K562 (cell line): ENCODE measurements around the gene OR11A1. TPM values are rescaled to one million over a fixed set of nuclear protein-coding genes. Genes with fewer than 3 reads are reported as not detected.

Experiments
- ATAC-seq: fragments of 200-7000 bp; cut with Tn5 transposase; 3 replicates; pipeline ENCODE4 v1.9.1; 2020; ENCODE audit warnings: moderate library complexity
- BruUV-seq: library from RNA; stranded (reverse); fragments of 400-500 nt; replicated peaks from 2 replicates; lab custom pipeline; 2021; lab: Mats Ljungman, UMichigan
- CTCF ChIA-PET: fragments of 300-600 bp; formaldehyde crosslinking; extraction: SDS; loops from one replicate; lab custom pipeline; 2021; ENCODE audit warnings: low intra/inter-chr PET ratio; lab: Yijun Ruan, JAX
- POLR2A ChIA-PET: fragments of 300-600, 350-650 bp; sonication (Branson Sonifier 250); formaldehyde crosslinking; extraction: SDS; loops from one replicate; lab custom pipeline; 2021; ENCODE audit warnings: antibody characterized with exemption, inconsistent platforms; lab: Yijun Ruan, JAX
- DNase-seq, 4 experiments: peaks; one replicate each; pipeline versions ENCODE4 v3.0.0 to v3.0.0-alpha.2; 2011 to 2018; ENCODE audit warnings: low spot score in 3 of 4, mixed read lengths in 3 of 4; ENCODE audit errors: extremely low read depth in 1 of 4
- FAIRE-seq: peaks from 2 replicates; lab custom pipeline; 2011; peaks lifted over from hg19 to GRCh38; lab: Jason Lieb, UNC
- H2AFZ ChIP-seq: 2 replicates; pipeline ENCODE4 v1.6.0; 2011; ENCODE audit warnings: low read depth, low read length, control low read depth, inconsistent platforms
- H3K27ac ChIP-seq: fragments of 200-600 bp; 3 replicates; pipeline ENCODE4 v1.8.0; 2011; ENCODE audit warnings: low read depth, mild to moderate bottlenecking, control low read depth, inconsistent platforms, low read length, moderate library complexity, mixed read lengths; ENCODE audit errors: extremely low read depth
- H3K27me3 ChIP-seq, 2 experiments: fragments of 300-600 bp in 1 of 2; 2 replicates in 1 of 2; 3 replicates in 1 of 2; pipeline versions ENCODE4 v1.6.0 to v1.8.0; 2011; ENCODE audit warnings: inconsistent platforms in 2 of 2, low read length in 2 of 2, mild to moderate bottlenecking in 1 of 2, mixed read lengths in 1 of 2, moderate library complexity in 1 of 2; ENCODE audit not compliant: control insufficient read depth in 2 of 2, insufficient read depth in 2 of 2
- H3K36me3 ChIP-seq: fragments of 300-600 bp; 3 replicates; pipeline ENCODE4 v1.8.0; 2011; ENCODE audit warnings: mild to moderate bottlenecking, low read length, inconsistent platforms; ENCODE audit not compliant: control insufficient read depth, insufficient read depth
- H3K4me1 ChIP-seq, 2 experiments: fragments of 200-600 bp in 1 of 2; replicated peaks in 1 of 2; 2 replicates in 1 of 2; 3 replicates in 1 of 2; pipeline versions ENCODE4 v1.5.1 to v1.8.0; 2011; ENCODE audit warnings: inconsistent platforms in 2 of 2, low read length in 2 of 2, mild to moderate bottlenecking in 1 of 2, mixed read lengths in 1 of 2, moderate library complexity in 1 of 2; ENCODE audit not compliant: control insufficient read depth in 2 of 2, insufficient read depth in 2 of 2
- H3K4me2 ChIP-seq: 2 replicates; pipeline ENCODE4 v1.6.1; 2011; ENCODE audit warnings: low read length, control low read depth, inconsistent platforms, mixed read lengths; ENCODE audit not compliant: insufficient read depth
- H3K4me3 ChIP-seq: fragments of 200-600 bp; sonication (generic), shearing (Covaris generic); 2 replicates; pipeline ENCODE4 v1.5.1; 2016; ENCODE audit warnings: control low read depth, inconsistent platforms
- H3K79me2 ChIP-seq: fragments of 200-600 bp; 3 replicates; pipeline ENCODE4 v1.8.0; 2011; ENCODE audit warnings: low read length, inconsistent platforms; ENCODE audit not compliant: control insufficient read depth, insufficient read depth
- H3K9ac ChIP-seq, 2 experiments: 2 replicates each; pipeline versions ENCODE4 v1.6.0 to v1.6.1; 2011; ENCODE audit warnings: low read depth in 2 of 2, low read length in 2 of 2, control low read depth in 1 of 2, inconsistent platforms in 1 of 2, mild to moderate bottlenecking in 1 of 2, mixed read lengths in 1 of 2; ENCODE audit not compliant: insufficient read depth in 1 of 2
- H3K9me1 ChIP-seq: one replicate; pipeline ENCODE4 v1.6.0; 2011; ENCODE audit warnings: inconsistent platforms, mild to moderate bottlenecking, low read length, moderate library complexity; ENCODE audit not compliant: control insufficient read depth, insufficient read depth
- H3K9me3 ChIP-seq: replicated peaks from 2 replicates; pipeline ENCODE4 v1.5.1; 2011; ENCODE audit warnings: low read depth, low read length, inconsistent platforms; ENCODE audit not compliant: control insufficient read depth, insufficient read depth
- H4K20me1 ChIP-seq: replicated peaks from 2 replicates; pipeline ENCODE4 v1.6.1; 2011; ENCODE audit warnings: low read length, inconsistent platforms, mixed read lengths; ENCODE audit not compliant: control insufficient read depth, insufficient read depth
- DDX20 ChIP-seq: fragments of 450-650 bp; IDR thresholded peaks from 2 replicates; pipeline ENCODE4 v1.6.1; 2016; ENCODE audit warnings: missing genetic modification characterization, low read depth, mild to moderate bottlenecking, missing compliant biosample characterization, moderate library complexity
- HMG20B ChIP-seq: fragments of 250-450 bp; sonication (Bioruptor Pico); IDR thresholded peaks from 2 replicates; pipeline ENCODE4 v1.5.0; 2021; ENCODE audit warnings: mild to moderate bottlenecking
- ILK ChIP-seq: fragments of 450-650 bp; IDR thresholded peaks from 2 replicates; pipeline ENCODE4 v1.6.1; 2016; ENCODE audit warnings: missing genetic modification characterization, low read depth, mild to moderate bottlenecking, missing compliant biosample characterization, moderate library complexity, borderline replicate concordance
- KDM1A ChIP-seq, 2 experiments: fragments of 450-650 bp; IDR thresholded peaks; 2 replicates each; pipeline ENCODE4 v1.6.1; 2016; ENCODE audit warnings: mild to moderate bottlenecking in 2 of 2
- KDM5B ChIP-seq: fragments of 200-600 bp; sonication (generic); IDR thresholded peaks from 2 replicates; pipeline ENCODE4 v1.6.1; 2012; ENCODE audit warnings: low read depth, mild to moderate bottlenecking, moderate library complexity, low read length, control low read depth, inconsistent platforms; ENCODE audit not compliant: insufficient replicate concordance
- MCM5 ChIP-seq: fragments of 450-650 bp; IDR thresholded peaks from 2 replicates; pipeline ENCODE4 v1.6.1; 2016; ENCODE audit warnings: low read depth
- MED1 ChIP-seq: sonication (generic); formaldehyde crosslinking; IDR thresholded peaks from 2 replicates; pipeline ENCODE4 v1.8.1; 2023; ENCODE audit warnings: missing genetic modification reagents, borderline replicate concordance
- NFATC3 ChIP-seq: fragments of 450-650 bp; IDR thresholded peaks from 2 replicates; pipeline ENCODE4 v1.6.1; 2017; ENCODE audit warnings: mild to moderate bottlenecking
- NFE2L1 ChIP-seq: fragments of 450-650 bp; IDR thresholded peaks from 2 replicates; pipeline ENCODE4 v1.6.1; 2016; ENCODE audit warnings: missing genetic modification characterization, low read depth, mild to moderate bottlenecking, missing compliant biosample characterization, moderate library complexity, borderline replicate concordance
- NFYB ChIP-seq: IDR thresholded peaks from 2 replicates; pipeline ENCODE4 v1.6.1; 2011; ENCODE audit warnings: mild to moderate bottlenecking, moderate library complexity; ENCODE audit not compliant: insufficient read length; ENCODE audit errors: extremely low read depth
- NR3C1 ChIP-seq: sonication (generic); formaldehyde crosslinking; IDR thresholded peaks from 2 replicates; pipeline ENCODE4 v1.8.1; 2022; ENCODE audit warnings: missing genetic modification reagents
- POLR2B ChIP-seq: fragments of 450-650 bp; IDR thresholded peaks from 2 replicates; pipeline ENCODE4 v1.6.1; 2018; ENCODE audit warnings: low read depth; ENCODE audit not compliant: partially characterized antibody
- POLR3A ChIP-seq: IDR thresholded peaks from 2 replicates; pipeline ENCODE4 v1.6.1; 2011; ENCODE audit warnings: borderline replicate concordance, mild to moderate bottlenecking, moderate library complexity; ENCODE audit not compliant: insufficient read length, insufficient read depth; ENCODE audit errors: extremely low read depth
- SRSF3 ChIP-seq: fragments of 200-400 bp; formaldehyde crosslinking; IDR thresholded peaks from 2 replicates; pipeline ENCODE4 v1.6.1; 2016; ENCODE audit warnings: mild to moderate bottlenecking, low read length, moderate library complexity; ENCODE audit not compliant: insufficient read depth
- TCF7L2 ChIP-seq: fragments of 150-350 bp; IDR thresholded peaks from 2 replicates; pipeline ENCODE4 v1.6.1; 2016; ENCODE audit warnings: low read depth, mild to moderate bottlenecking, low read length, moderate library complexity
- WGBS: fragments of 100-300 bp; shearing (Covaris generic); methylation state at CpG from one replicate; pipeline ENCODE4 v1.1.6; 2016; ENCODE audit warnings: low coverage, mixed read lengths; ENCODE audit not compliant: insufficient coverage; ENCODE audit errors: missing lambda C conversion rate; 5-methylcytosine and 5-hydroxymethylcytosine counted together
- in situ Hi-C: fragments of 300-500 bp; cut with MboI; formaldehyde crosslinking; loops from 4 replicates; pipeline ENCODE4 v1.15.0; 2018; ENCODE audit warnings: inconsistent platforms, mixed read lengths
- intact Hi-C: fragments of 100-400 bp; cut with micrococcal nuclease; formaldehyde crosslinking; loops from 2 replicates; pipeline ENCODE4 v1.14.2; 2022
- polyA plus RNA-seq, 8 experiments: library from polyadenylated mRNA; depleted of rRNA in 4 of 8; stranded (reverse) in 5 of 8; unstranded in 3 of 8; fragments of >200 nt; fragmentation: Nextera tagmentation in 2 of 8; fragmentation: Illumina TruSeq in 1 of 8; extraction: Ambion mirVana in 2 of 8; extraction: Trizol in 1 of 8; gene quantifications; 2 replicates each; pipeline versions ENCODE4 v1.2.1 to v1.2.3, GENCODE V29; 2011 to 2014; ENCODE audit warnings: inconsistent platforms in 1 of 8, missing spikeins in 1 of 8
- total RNA-seq, 7 experiments: library from RNA; depleted of rRNA in 6 of 7; stranded (reverse); fragments of >200 nt in 6 of 7; fragmentation: Illumina TruSeq in 2 of 7; extraction: Trizol in 2 of 7; gene quantifications; 2 replicates each; pipeline versions ENCODE4 v1.2.1 to v1.2.3, GENCODE V29; 2011 to 2021; ENCODE audit warnings: low replicate concordance in 1 of 7
- TF ChIP-seq, protein P1 (sequence below): fragments of 450-650 bp; IDR thresholded peaks from 2 replicates; pipeline ENCODE4 v1.6.1; 2018; ENCODE audit warnings: mild to moderate bottlenecking, low read depth; ENCODE audit not compliant: partially characterized antibody
- TF ChIP-seq, protein P2 (sequence below): fragments of 450-650 bp; formaldehyde crosslinking; IDR thresholded peaks from 2 replicates; pipeline ENCODE4 v1.4.0; 2020; ENCODE audit warnings: mild to moderate bottlenecking, moderate library complexity

Gene OR11A1
- total and polyA plus RNA-seq, 9 of the 15 experiments (the other 6 are each of a cell fraction or from before 2014, with no cell fraction given) = not detected

DNA sequence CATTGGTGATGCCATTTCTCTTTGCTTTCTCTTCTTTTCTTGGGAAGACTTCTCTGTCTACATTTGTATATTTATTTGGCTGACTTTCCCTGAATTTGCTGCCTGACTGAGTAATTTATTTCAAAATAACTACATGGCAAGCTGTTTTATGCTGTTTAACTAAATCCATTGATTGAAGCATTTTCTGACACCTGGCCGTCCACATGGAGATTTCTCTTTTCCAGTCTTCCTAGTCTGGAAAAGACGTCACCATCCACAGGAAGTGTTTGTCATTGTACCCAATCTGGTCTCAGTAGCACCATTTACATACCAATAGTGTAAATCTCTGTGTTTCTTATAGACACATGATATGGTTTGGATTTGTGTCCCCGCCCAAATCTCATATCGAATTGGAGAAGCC, 40.1 kb upstream of the OR11A1 start:
- in situ Hi-C loops = no loop called here
- CTCF ChIA-PET = no interaction called here
- 5% methylated on average over 4 of the region's 4 CpGs for WGBS
- Histone ChIP-seq H3K36me3 (no peaks in the 10 kb centered on the region), H3K9me1 (no peaks in the 10 kb centered on the region), H3K79me2 (no peaks in the 10 kb centered on the region), H4K20me1 (no peaks in the 10 kb centered on the region), H3K27me3 (peaks cover 7 to 19% of the 10 kb centered on the region in 2 experiments; a peak in 3 of 5 replicates), H2AFZ (no peak overlapping the region), H3K27ac (no peak overlapping the region), H3K9ac (no peak overlapping the region), H3K9me3 (no peaks in the 10 kb centered on the region), H3K4me1 (no peaks in the 10 kb centered on the region; a peak in 2 of 5 replicates), H3K4me3 (no peak overlapping the region), H3K4me2 (no peak overlapping the region)
- FAIRE-seq = no peak
- DNase-seq = no peak
- no TSS peak for BruUV-seq
- POLR2A ChIA-PET = no interaction called here
- intact Hi-C loops = no loop called here
- TF ChIP-seq MED1 (CRISPR knock-in tag) = no peak
- TF ChIP-seq POLR3A = no peak
- TF ChIP-seq, protein P1, sequence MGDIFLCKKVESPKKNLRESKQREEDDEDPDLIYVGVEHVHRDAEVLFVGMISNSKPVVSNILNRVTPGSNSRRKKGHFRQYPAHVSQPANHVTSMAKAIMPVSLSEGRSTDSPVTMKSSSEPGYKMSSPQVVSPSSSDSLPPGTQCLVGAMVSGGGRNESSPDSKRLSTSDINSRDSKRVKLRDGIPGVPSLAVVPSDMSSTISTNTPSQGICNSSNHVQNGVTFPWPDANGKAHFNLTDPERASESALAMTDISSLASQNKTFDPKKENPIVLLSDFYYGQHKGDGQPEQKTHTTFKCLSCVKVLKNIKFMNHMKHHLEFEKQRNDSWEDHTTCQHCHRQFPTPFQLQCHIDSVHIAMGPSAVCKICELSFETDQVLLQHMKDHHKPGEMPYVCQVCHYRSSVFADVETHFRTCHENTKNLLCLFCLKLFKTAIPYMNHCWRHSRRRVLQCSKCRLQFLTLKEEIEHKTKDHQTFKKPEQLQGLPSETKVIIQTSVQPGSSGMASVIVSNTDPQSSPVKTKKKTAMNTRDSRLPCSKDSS = no peak
- no peak for TF ChIP-seq DDX20 (tag)
- TF ChIP-seq NFATC3 = no peak
- TF ChIP-seq NR3C1 (CRISPR knock-in tag) = no peak
- no peak for TF ChIP-seq ILK
- TF ChIP-seq SRSF3 = no peak
- no peak for TF ChIP-seq HMG20B (CRISPR knock-in tag)
- TF ChIP-seq, protein P2, sequence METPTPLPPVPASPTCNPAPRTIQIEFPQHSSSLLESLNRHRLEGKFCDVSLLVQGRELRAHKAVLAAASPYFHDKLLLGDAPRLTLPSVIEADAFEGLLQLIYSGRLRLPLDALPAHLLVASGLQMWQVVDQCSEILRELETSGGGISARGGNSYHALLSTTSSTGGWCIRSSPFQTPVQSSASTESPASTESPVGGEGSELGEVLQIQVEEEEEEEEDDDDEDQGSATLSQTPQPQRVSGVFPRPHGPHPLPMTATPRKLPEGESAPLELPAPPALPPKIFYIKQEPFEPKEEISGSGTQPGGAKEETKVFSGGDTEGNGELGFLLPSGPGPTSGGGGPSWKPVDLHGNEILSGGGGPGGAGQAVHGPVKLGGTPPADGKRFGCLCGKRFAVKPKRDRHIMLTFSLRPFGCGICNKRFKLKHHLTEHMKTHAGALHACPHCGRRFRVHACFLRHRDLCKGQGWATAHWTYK (CRISPR knock-in tag) = no peak
- TF ChIP-seq MCM5 = no peak
- no peak for TF ChIP-seq POLR2B
- TF ChIP-seq NFE2L1 (tag) = no peak
- no peak for TF ChIP-seq TCF7L2
- no peak for TF ChIP-seq KDM1A (IDR thresholded peaks at IDR 0.05)
- no peak for TF ChIP-seq KDM5B
- no peak for TF ChIP-seq NFYB
- ATAC-seq = no peak
